AG09319 (cell line): ENCODE data around the gene ERC2.

Experiments
- DNase-seq: peaks from one replicate; pipeline ENCODE4 v3.0.0-alpha.2; 2010; ENCODE audit warnings: low read depth; ENCODE audit errors: extremely low read depth
- CTCF ChIP-seq: IDR thresholded peaks from 2 replicates; pipeline ENCODE4 v1.5.1; 2011; ENCODE audit warnings: low read depth, mild to moderate bottlenecking, inconsistent platforms, low read length, moderate library complexity

Gene ERC2

GRCh38 chr3:56207922-56208321 is 260.3 kb downstream of the ERC2 start:
- DNase-seq: peak; percentile 8
- TF ChIP-seq CTCF: no peak

DNA sequence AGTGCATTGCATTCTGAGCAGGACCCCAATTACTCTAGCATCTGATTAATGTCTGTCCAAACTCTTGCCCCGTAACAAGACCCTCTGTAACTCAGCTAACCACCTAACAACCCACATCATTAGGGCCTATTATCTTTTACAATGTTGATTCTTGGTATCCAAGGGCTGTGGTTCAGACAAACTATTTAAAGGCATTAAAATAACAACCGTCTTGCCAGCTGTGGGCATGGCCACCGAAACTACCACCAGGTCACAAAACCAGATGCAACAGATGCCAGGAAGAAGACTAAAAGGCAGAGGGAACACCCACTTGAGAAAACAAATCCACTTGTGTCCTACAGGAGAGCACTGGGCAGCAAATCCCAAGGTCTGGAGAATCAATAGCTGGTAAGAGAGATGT is 262.9 kb downstream of the ERC2 start:
- no peak for TF ChIP-seq CTCF
- no peak for DNase-seq

GRCh38 chr3:56202997-56203396 is 265.3 kb downstream of the ERC2 start:
- no peak for DNase-seq
- no peak for TF ChIP-seq CTCF

GRCh38 chr3:56201407-56201806 is 266.9 kb downstream of the ERC2 start:
- no peak for TF ChIP-seq CTCF
- DNase-seq: no peak

DNA sequence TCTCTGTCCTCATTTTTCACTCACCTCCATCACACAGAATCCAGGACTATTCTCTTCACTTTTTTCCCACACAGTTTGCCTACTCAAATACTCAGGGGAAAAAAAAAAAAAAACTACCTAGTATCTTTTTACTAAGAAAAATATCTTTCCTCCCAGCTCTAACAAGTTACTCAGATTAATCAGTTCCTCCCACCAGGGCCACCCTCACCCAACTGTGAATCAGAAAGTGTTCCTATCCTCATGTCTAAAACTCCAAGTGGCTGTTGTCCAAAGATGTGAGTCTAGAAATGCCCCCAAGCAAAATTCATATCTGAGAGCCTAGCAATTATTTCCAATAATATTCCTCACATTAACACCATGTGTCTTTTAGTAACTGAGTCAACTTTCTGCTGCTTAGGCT is 268.0 kb downstream of the ERC2 start:
- TF ChIP-seq CTCF: no peak
- no peak for DNase-seq

- TF ChIP-seq CTCF: no peak
- no peak for DNase-seq
Observed at GRCh38 chr3:56197991-56198390, 270.3 kb downstream of the ERC2 start.

- TF ChIP-seq CTCF: no peak
- DNase-seq: peak; percentile 37
Observed at GRCh38 chr3:56197259-56197965, 270.9 kb downstream of the ERC2 start.
